Adipocyte (in vitro differentiated cells): ENCODE data around the gene TNS4.

Source experiments
- DNase-seq: peaks from one replicate; pipeline ENCODE4 v3.0.0-alpha.2; 2015; ENCODE audit warnings: low read depth
- H3K27me3 ChIP-seq: replicated peaks from 2 replicates; pipeline ENCODE4 v1.7.0; 2013; ENCODE audit warnings: mild to moderate bottlenecking, low read length, moderate library complexity; ENCODE audit not compliant: control insufficient read depth, insufficient read depth
- H3K36me3 ChIP-seq: 2 replicates; pipeline ENCODE4 v1.7.0; 2013; ENCODE audit warnings: low read length, mild to moderate bottlenecking, moderate library complexity; ENCODE audit not compliant: control insufficient read depth, insufficient read depth, severe bottlenecking
- H3K4me1 ChIP-seq: 2 replicates; pipeline ENCODE4 v1.7.0; 2013; ENCODE audit warnings: mild to moderate bottlenecking, low read length, moderate library complexity; ENCODE audit not compliant: control insufficient read depth, insufficient read depth
- H3K4me3 ChIP-seq: 2 replicates; pipeline ENCODE4 v1.7.0; 2013; ENCODE audit warnings: mild to moderate bottlenecking, low read length, moderate library complexity
- H3K9ac ChIP-seq: 2 replicates; pipeline ENCODE4 v1.7.0; 2013; ENCODE audit warnings: mild to moderate bottlenecking, low read length, moderate library complexity
- H3K9me3 ChIP-seq: 2 replicates; pipeline ENCODE4 v1.7.0; 2013; ENCODE audit warnings: mild to moderate bottlenecking, low read length, moderate library complexity; ENCODE audit not compliant: control insufficient read depth

TNS4 gene

GRCh38 chr17:40514013-40514875 is 12.8 kb upstream of the TNS4 start:
- H3K9ac ChIP-seq: no peak overlapping the region
- H3K9me3 ChIP-seq: no peaks in the 10 kb centered on the region
- no peak for DNase-seq
- H3K4me1 ChIP-seq: peaks cover 16% of the 10 kb centered on the region
- no peaks in the 10 kb centered on the region for H3K36me3 ChIP-seq
- H3K4me3 ChIP-seq: no peak overlapping the region
- no peaks in the 10 kb centered on the region for H3K27me3 ChIP-seq

GRCh38 chr17:40511667-40512220 is 10.3 kb upstream of the TNS4 start:
- H3K27me3 ChIP-seq: no peaks in the 10 kb centered on the region
- H3K36me3 ChIP-seq: no peaks in the 10 kb centered on the region
- peaks cover 20% of the 10 kb centered on the region for H3K4me1 ChIP-seq
- H3K4me3 ChIP-seq: no peak overlapping the region
- H3K9ac ChIP-seq: no peak overlapping the region
- no peaks in the 10 kb centered on the region for H3K9me3 ChIP-seq
- no peak for DNase-seq

GRCh38 chr17:40511136-40511535 is 9.7 kb upstream of the TNS4 start:
- Histone ChIP-seq H3K9me3 (no peaks in the 10 kb centered on the region), H3K4me3 (no peak overlapping the region), H3K27me3 (no peaks in the 10 kb centered on the region)

GRCh38 chr17:40510328-40510648 is 8.9 kb upstream of the TNS4 start:
- Histone ChIP-seq H3K9me3 (no peaks in the 10 kb centered on the region), H3K9ac (no peak overlapping the region), H3K4me3 (no peak overlapping the region), H3K4me1 (peaks cover 20% of the 10 kb centered on the region), H3K36me3 (no peaks in the 10 kb centered on the region), H3K27me3 (no peaks in the 10 kb centered on the region)
- DNase-seq: no peak

More at GRCh38 chr17:40511136-40511535, 9.7 kb upstream of the TNS4 start:
- Histone ChIP-seq H3K9ac (no peak overlapping the region), H3K36me3 (no peaks in the 10 kb centered on the region), H3K4me1 (peaks cover 20% of the 10 kb centered on the region)
- DNase-seq: no peak

GRCh38 chr17:40509626-40510327 is 8.4 kb upstream of the TNS4 start:
- H3K9me3 ChIP-seq: no peaks in the 10 kb centered on the region
- no peaks in the 10 kb centered on the region for H3K36me3 ChIP-seq
- peaks cover 20% of the 10 kb centered on the region for H3K4me1 ChIP-seq
- no peak overlapping the region for H3K4me3 ChIP-seq
- H3K9ac ChIP-seq: no peak overlapping the region
- DNase-seq: no peak
- no peaks in the 10 kb centered on the region for H3K27me3 ChIP-seq

- Histone ChIP-seq H3K36me3 (no peaks in the 10 kb centered on the region), H3K9ac (no peak overlapping the region), H3K9me3 (peaks cover 4% of the 10 kb centered on the region), H3K4me3 (no peak overlapping the region), H3K27me3 (no peaks in the 10 kb centered on the region), H3K4me1 (peaks cover 15% of the 10 kb centered on the region)
- no peak for DNase-seq
These were observed 5.4 kb upstream of the TNS4 start for GRCh38 chr17:40506786-40507185.

- Histone ChIP-seq H3K9me3 (peaks cover 4% of the 10 kb centered on the region), H3K4me3 (no peak overlapping the region), H3K4me1 (peaks cover 22% of the 10 kb centered on the region), H3K27me3 (no peaks in the 10 kb centered on the region), H3K9ac (no peak overlapping the region), H3K36me3 (no peaks in the 10 kb centered on the region)
- no peak for DNase-seq
These were observed 1.7 kb upstream of the TNS4 start for GRCh38 chr17:40503154-40503553.

- H3K9me3 ChIP-seq: peaks cover 4% of the 10 kb centered on the region
- no peak overlapping the region for H3K9ac ChIP-seq
- no peaks in the 10 kb centered on the region for H3K27me3 ChIP-seq
- DNase-seq: no peak
- peaks cover 26% of the 10 kb centered on the region for H3K4me1 ChIP-seq
- H3K36me3 ChIP-seq: no peaks in the 10 kb centered on the region
- no peak overlapping the region for H3K4me3 ChIP-seq
These were observed 1.3 kb upstream of the TNS4 start for GRCh38 chr17:40502716-40503115.

- Histone ChIP-seq H3K36me3 (no peaks in the 10 kb centered on the region), H3K4me3 (no peak overlapping the region), H3K27me3 (no peaks in the 10 kb centered on the region), H3K9ac (no peak overlapping the region), H3K4me1 (peaks cover 27% of the 10 kb centered on the region), H3K9me3 (peaks cover 4% of the 10 kb centered on the region)
- DNase-seq: no peak
These were observed 714 bp downstream of the TNS4 start for GRCh38 chr17:40500709-40501108.

- Histone ChIP-seq H3K27me3 (no peaks in the 10 kb centered on the region), H3K9me3 (peaks cover 4% of the 10 kb centered on the region), H3K36me3 (no peaks in the 10 kb centered on the region), H3K4me3 (no peak overlapping the region), H3K4me1 (peaks cover 27% of the 10 kb centered on the region), H3K9ac (peak overlapping the region; percentile 78)
- no peak for DNase-seq
These were observed 1.2 kb downstream of the TNS4 start for GRCh38 chr17:40500190-40500589.

- DNase-seq: peak; percentile 80
- Histone ChIP-seq H3K9me3 (peaks cover 4% of the 10 kb centered on the region), H3K4me3 (peak overlapping the region; percentile 41), H3K4me1 (peaks cover 27% of the 10 kb centered on the region), H3K36me3 (no peaks in the 10 kb centered on the region), H3K27me3 (no peaks in the 10 kb centered on the region), H3K9ac (peak overlapping the region; percentile 78)
These were observed 1.8 kb downstream of the TNS4 start for GRCh38 chr17:40499551-40500189.
